Cerebellar nuclear complex (tissue), 1 donor: ENCODE results near the gene AKT3.
"Not testable (repeated sequence)": the region's sequence is repeated elsewhere in the genome, so short reads cannot be mapped to it uniquely, and the experiment has no call there.

Experiments
- DNase-seq, 2 experiments: peaks; one replicate each; lab custom pipeline; 2025; lab: John Stamatoyannopoulos, UW

The AKT3 gene

DNA sequence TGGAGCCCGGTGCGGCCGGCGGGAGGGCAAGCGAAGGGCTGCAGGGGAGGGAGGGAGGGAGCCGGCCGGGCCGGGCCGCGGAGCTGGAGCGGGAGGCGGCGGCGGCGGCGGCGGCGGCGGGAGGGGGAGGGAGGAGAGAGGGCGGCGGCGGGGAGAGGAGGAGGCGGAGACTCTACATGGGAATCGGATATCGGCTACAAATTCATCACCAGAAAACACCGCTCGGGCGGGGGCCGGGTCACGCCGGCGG is at the start of gene AKT3:
TSS of gene AKT3 (minus strand) at position 42 of the 250 bp plus-strand sequence. CDS start 7,073 bp downstream, outside the sequence.
- DNase-seq, result no peak

DNA sequence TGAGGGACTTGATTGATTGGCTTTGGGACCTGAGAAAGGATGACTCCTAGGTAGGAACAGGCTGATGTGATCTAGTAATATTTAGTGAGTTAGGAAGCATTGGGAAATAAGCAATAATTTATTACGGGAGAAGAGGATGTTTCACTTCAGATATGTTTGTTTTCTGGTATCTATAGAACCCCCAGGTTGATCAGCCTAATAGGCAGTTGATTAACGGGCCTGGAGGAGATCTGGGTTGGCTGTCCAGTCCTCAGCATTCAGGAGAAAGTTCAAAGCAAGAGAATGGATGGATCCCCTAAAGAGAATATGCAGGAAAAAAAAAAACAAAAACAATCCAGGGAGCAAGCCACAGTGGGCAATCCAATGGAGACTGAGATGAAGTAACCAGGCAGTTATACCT is 48.2 kb upstream of the AKT3 start:
- no peak for DNase-seq

DNA sequence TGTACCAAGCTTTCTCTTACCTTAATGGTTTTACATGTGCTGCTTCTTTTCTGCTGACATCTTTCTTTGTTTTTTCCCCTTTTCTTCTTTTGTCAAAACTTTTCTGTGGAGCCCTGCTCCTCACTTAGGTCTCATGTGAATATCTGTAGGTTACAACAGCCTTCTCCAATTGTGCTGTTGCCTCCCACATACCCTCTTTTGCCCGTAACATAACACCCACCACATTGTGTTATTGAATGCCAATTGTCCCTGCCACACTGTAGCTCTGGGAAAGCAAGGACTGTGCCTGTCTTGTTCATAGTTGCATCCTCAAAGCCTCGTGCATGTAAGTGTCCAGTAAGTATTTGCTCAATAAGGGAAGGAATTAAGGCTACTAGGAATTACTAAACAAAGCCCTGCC is 46.3 kb upstream of the AKT3 start:
- no peak for DNase-seq

DNA sequence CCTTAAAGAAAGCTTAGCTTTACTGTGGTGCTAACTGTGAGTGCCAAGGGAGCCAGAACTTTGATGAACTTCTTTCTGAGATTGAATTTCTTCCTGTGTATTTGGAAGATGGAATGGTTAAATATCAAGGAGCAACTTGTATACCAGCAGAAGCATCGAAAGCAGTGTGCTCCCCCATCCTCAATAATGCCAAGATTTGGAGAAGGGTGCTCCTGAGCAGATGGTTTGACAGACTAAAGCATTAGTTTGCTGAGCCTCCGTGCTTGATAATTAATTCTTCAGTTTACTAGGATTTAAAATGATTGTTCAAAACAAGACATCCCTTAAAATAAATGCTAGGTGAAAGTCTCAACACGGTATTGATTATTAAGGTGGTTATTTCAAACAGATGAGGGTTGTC is 42.4 kb upstream of the AKT3 start:
- no peak for DNase-seq

DNA sequence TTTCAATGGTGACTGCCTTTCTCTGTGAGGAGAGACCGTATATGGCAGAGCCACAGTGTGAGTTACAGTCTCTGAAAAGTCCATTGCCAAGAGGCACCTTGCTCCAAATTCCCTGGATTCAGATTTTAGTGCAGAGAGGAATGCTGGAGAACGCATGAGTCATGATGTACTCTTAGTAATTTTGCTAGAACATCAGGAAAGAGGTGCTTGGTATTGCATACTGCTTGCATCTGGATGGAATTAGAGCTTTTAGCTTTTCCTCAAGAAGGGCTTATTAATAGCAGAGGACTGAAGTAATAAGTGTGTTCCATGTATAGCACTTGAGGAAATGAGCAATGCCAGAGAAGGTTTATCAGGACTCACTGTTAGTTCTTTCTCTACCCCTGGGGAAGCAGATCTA is 40.5 kb upstream of the AKT3 start:
- DNase-seq, result no peak

DNA sequence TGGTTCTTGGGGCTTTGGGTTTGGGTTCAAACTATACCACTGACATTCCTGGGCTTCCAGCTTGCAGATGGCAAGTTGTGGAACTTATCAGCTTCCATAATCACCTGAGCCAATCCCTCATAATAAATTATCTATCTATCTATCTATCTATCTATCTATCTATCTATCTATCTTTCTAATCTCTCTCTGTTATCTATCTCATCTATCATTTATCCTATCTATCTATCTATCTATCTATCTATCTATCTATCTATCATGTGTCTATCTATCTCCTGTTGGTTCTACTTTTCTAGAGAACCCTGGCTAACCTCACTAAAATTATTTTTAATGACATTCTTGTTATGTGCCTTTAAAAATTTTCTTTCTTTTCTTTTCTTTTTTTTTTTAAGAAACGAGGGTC is 35.8 kb upstream of the AKT3 start:
- DNase-seq, result no peak

DNA sequence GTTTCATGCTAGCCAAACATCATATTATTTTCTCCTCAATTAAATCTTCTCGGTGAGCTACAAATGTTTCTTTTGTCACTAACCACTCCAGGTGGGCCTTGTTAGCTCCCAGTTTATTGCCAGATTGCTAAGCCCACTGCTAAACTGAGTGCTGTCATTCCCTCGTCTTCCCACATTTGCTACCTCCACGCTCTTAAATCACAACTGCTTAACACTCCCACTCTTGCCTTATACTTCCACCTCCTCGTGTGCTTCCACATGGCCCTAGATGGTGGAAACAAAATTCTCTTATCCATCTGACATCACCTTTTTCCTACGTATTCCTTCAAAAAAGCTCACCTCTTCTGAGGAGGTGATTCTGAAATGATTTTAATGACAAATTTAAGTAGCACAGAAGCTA is 34.6 kb upstream of the AKT3 start:
- DNase-seq, result no peak

DNA sequence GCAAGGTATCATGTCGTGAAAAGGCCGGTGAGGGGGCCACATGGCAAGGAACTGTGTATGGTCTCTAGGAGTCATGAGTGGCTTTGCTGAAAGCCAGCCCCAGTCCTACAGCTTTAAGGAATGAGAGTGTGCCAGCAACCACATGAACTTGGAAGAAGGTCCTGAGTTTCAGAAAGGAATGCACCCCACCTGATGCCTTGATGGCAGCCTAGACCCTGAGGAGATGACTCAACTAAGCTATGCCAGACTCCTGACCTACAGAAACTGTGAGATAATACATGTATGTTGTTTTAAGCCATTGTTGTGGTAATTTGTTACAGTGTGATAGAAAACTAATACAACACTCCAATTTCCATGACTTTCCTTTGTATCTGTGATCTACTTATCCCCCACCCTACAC is 33.5 kb upstream of the AKT3 start:
- no peak for DNase-seq

DNA sequence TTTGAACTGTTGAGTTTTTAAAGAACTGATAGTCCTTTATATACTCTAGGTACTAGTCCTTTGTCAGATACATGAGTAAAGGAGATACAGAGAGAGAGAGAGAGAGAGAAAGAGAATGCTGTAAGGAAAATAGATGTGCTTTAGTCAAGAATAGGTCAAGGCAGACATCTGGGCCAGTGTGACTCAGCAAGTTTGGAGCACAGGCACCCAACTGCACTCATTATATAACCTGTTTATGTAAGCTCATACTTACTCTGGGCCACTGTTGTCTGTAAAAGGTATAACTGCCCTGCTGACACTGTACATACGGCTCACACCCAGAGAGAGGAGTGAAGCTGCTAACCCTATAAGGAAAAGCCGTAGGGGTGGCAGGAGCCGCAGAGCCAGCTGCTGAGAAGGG is 32.2 kb upstream of the AKT3 start:
- DNase-seq, result no peak

DNA sequence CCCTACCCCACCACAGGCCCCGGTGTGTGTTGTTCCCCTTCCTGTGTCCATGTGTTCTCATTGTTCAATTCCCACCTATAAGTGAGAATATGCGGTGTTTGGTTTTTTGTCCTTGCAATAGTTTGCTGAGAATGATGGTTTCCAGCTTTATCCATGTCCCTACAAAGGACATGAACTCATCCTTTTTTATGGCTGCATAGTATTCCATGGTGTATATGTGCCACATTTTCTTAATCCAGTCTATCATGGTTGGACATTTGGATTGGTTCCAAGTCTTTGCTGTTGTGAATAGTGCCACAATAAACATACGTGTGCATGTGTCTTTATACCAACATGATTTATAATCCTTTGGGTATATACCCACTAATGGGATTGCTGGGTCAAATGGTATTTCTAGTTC is 27.0 kb upstream of the AKT3 start:
- not testable (repeated sequence) for DNase-seq

DNA sequence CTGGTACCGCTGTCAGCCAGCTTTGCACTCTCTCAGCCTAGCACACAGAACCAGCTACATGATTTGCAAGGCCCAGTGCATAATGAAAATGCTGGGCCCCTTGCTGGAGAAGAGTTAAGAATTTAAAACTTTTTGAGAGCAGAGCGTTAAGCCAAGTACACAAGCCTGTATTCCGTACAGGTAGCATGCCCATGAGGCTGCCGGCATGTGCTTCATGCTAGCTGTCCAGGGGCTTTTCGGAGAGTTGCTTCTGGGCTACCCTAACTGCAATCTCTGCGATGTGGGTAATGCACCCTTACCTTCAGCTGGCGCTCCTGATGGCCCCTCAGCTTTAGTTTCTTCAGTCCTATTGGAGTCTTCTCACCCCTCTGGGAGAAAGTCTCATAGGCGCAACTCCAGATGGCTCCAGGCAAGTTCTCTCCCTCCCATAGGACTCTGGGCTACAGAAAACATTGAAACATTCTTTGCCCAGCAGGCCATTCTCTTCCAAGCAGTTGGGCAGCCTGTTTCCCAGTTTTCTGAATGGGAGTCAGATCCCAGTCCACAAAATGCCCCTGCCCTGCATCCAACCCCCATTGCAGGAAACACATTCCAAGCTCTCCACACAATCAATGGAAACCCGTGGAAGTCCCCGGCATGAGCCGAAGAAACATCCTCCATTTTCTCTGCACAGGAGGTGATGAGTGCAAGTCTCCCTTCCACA is 5.7 kb upstream of the AKT3 start:
- no peak for DNase-seq

DNA sequence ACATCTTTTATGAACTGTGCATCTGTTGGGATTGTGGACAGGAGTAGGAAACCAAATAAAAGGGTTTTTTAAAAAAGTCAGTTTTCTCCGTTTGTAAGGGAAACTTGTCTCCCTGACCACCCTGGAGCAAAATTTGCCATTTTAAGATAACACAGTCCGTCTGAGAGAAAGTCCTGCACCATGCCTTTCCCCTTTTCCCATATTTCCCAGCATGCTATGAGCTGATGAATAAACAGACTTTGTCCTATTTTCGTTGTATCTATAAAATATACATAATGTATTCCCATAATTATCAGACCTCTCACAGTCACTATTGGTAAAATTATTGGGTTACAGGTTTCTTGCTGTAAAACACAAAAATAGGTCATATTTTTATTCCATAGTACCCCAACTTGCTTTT is 1.7 kb upstream of the AKT3 start:
- DNase-seq, result no peak

DNA sequence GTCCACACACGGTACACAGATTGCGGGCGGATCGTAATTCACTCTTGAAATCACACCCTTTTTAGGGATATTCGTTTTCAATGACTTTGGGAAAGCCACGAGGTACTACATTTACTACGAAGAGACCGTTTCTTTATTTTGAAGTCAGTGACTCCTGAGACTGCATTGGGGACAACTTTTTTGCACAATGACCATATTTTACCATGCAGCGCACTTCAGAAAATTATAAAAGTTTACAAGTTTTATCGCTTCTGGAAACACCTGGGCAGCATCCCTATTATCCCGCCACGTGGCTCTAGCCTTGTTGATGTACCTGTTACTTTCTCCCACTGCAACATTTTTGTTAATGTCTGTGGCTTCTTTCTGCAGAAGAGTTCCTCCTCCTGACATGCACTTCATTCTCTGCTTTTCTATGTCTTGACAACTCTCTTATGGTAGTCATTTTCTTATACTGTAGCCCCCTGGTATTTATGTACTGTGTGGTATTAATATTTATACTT is 1.3 kb upstream of the AKT3 start:
- DNase-seq, result no peak

DNA sequence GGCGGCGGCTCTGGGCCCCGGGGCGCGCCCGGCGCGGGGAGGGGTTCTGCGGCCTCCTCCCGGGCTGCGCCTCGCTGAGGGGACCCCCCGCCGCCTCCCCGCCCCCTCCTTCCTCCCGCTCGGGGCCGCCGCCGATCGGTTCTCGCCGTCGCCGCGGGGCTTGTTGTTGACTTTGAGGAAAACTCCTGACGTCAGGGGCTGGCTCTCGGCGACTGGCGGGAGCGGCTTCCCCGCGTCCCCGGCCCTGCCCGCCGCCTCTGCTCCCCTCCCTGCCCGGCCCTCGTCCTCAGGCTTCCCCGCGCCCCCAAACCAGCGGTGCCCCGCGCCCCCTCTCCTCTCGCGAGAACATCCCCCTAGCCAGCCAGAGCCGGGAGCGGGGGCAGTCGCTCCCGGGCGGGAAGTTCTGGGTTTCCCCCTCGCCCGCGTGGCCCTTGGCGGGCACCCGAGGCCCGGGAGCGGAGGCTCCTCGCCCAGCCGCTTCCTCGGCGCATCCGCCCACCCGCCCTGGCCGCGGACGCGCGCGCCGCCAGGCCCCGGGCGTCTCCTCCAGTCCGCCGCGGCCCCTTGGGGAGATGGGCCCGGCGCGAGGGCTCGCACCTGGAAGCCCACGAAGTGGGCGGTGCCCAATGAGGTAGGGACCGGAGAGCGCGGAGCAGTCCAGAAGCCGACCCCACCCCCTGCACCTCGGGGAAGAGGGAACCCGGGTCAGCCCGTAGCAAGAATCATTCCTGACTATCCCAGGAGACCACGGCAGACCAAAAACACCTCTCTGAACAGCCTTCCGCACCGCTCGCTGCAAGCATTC is 611 bp upstream of the AKT3 start:
- DNase-seq, result peak in 1 of 2 experiments; percentile 14

DNA sequence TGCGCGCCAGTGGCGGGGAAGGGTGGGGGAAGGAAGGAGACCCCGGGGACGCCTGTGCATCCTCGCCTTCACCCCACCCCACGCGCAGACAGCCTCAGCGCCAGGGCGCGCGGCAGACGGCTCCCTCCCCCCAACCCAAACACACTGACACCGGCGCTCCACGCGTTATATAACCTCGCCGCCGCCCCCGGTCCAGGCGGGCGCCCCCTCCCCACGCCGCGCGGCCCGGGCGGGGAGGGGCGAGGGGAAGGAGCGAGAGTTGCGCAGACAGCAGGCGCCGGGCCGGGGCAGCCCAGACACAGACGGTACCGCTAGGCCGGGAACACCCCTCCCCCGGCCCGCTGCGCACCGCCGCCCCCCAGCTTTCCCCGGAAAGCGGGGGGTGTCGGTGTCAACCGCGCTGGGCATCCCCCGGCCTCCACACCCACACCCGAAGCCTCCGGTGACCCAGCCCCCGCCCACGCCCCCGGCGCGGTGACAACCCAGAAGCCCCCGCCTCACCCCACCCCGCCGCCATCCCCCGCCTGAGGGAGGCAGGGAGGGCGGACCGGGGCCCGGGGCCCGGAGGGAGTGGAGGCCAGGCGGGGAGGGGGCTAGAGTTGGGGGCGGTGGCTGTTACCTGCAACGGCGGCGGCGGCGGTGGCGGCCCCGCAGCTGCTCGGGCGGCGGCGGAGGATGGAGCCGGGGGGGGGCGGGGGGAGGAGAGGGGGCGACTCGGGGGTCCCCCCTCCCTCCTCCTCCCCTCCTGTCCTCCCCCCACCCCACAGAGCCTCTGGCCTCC is 432 bp downstream of the AKT3 start:
- no peak for DNase-seq

DNA sequence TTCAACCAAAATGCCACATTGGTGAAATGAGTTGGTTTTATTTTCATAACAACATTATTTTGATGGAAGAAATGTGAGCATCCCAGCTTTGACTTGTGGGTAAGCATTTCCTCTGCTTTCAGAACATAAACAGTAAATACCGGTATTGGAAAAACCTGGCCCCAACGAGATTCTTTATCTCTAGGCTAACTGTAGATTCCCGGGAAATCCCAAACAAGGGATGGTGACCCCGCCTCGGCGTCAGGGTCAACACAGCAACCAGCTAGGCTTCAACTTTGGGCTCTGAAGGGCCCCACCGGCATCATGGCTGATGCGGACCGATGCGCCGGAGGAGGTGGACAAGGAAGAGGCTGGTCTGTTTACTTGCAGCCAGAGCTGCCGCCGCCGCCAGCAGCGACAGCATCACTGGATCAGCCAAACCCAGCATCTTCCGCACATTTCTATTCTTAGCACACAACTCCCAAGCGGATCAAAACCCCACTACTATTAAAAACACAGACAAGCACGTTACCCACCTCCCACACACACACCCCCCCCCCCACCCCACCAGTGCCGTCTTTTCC is 1.1 kb downstream of the AKT3 start:
- DNase-seq, result peak in 1 of 2 experiments; percentile 57

DNA sequence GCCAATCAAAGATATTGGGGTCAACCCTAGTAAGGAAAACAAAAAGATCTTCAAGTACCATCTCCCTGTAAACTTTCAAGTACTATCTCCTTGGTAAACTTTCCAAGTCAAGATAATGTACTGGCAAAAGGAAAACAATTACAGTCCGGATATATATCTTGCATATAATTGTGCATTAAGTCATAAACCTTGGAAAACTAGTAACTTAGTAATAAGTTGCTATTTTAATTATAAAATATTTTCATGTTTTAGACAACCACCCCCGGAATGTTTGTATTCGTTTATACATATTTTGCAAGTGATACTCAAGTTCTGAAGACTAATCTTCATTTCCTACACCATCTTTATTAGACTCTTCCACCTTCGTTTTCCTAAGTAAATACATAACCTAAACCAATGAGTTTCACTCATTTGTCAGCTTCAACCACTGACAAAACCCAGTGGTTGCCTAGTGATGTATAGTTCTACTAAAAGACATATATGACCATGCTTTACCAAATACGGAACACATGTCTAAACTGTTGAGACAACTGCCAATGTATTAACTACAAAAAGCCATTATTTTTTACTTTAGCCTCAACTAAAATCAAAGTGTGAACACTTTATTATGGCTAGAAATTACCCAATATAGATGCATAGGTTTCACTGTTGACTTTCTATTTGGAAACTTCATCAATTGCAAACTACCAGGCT is 1.7 kb downstream of the AKT3 start:
- DNase-seq, result no peak

DNA sequence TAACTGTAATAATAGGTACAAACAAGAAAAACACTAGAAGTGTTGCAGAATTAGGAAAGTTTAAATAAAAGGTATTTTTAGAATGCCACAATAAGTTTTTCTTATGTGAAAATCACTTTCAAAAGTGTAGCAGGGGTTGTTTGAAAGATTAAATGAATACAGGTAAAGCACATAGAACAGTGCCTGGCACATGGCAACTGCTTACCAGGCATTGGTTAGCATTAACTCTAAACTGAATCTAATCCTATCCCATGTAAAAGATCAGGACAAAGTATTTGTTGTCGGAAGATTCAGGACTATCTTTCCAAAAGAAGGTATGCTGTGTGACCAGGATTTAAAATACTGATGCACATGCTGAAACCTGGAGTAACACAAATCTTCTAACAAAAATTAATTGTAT is 3.3 kb downstream of the AKT3 start:
- no peak for DNase-seq

DNA sequence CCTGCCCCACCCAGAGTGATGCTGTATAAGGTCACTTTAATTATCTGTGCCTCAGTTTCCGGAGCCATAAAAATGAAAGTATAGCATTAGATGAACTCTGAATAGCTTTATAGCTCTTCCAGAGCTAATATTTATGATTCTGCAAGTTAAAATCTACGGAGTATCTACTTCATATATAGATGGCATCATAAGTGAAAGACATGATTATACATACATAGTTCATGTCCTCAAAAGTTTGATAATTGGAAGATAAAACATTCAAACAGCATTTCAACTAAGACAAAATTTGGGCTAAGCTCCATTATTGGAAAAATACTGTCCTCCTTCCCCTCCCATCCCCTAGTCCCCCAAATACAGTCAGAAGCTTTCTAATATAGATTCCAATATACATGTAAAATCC is 4.2 kb downstream of the AKT3 start:
- DNase-seq, result no peak

DNA sequence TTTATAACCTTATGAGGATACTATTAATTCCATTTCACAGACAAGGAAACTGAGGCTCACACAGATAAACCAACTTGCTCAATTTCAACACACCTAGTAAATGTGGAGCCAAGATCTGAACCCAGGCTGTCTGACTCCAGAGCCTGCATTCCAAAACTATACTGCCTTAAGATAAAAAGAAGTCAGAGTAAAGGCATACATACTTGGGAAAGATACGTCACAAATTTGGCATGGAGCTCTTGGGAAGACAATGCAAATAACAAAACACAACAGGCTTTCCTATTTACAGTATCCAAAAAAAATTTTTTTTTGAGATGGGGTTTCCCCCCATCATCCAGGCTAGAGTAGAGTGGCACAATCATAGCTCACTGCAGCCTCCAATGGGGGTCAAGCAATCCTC is 5.9 kb downstream of the AKT3 start:
- no peak for DNase-seq

DNA sequence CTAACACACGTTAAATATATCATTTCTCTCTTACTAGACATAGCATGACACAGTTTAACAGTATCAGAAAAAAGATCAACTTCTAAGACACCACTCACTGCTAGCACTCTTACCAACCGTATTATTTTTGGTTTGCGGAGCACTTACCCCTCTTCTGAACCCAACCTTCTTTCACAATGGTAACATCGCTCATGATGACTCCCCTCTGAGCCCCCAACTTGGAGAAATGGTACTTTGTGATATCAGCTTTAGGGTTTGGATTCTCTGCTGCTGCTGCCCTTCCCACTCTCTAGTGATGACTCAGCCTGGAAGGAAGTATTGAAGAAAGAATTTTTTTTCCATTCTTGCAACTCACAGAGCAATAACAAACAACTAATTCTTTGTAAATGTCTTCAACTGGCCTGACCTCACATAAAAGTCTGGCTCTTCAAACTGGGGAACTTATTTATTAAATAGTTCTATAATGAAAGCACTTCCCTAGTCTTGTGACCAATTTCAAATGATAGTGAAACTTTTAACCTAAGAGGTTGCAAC is 7.0 kb downstream of the AKT3 start:
- no peak for DNase-seq

DNA sequence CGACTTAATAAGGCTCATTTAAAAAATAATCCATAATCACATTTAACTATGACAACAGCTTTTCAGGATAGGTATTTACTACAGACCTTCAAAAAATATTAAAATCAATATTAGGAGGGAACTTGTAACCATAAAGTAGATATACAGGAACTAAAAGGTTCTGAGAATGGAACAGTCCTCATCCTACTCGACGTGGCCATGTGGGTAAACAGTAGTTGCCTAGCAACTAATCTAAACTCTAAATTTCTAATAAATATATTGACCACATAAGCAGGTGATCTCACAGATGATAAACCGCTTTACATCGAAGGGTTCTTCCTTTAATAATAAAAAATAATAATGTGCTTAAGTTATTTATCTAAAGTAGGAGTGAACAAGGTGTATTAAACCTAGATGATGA is 7.9 kb downstream of the AKT3 start:
- no peak for DNase-seq
